Lower leg skin (tissue), 3 donors: Measurements from ENCODE around the gene CFAP74.

Experiments
- POLR2A ChIP-seq, 2 donors: fragments of 450-650 bp; IDR thresholded peaks; one replicate each; pipeline ENCODE4 v1.6.1; 2016 to 2017; ENCODE audit warnings: antibody characterized with exemption in 2 of 2, mild to moderate bottlenecking in 1 of 2, moderate library complexity in 1 of 2
- TF ChIP-seq, protein P1 (sequence below), 3 donors: fragments of 450-650 bp; IDR thresholded peaks; one replicate each; pipeline ENCODE4 v1.5.1; 2016; ENCODE audit warnings: antibody characterized with exemption in 3 of 3, mild to moderate bottlenecking in 3 of 3, moderate library complexity in 2 of 3

DNA sequence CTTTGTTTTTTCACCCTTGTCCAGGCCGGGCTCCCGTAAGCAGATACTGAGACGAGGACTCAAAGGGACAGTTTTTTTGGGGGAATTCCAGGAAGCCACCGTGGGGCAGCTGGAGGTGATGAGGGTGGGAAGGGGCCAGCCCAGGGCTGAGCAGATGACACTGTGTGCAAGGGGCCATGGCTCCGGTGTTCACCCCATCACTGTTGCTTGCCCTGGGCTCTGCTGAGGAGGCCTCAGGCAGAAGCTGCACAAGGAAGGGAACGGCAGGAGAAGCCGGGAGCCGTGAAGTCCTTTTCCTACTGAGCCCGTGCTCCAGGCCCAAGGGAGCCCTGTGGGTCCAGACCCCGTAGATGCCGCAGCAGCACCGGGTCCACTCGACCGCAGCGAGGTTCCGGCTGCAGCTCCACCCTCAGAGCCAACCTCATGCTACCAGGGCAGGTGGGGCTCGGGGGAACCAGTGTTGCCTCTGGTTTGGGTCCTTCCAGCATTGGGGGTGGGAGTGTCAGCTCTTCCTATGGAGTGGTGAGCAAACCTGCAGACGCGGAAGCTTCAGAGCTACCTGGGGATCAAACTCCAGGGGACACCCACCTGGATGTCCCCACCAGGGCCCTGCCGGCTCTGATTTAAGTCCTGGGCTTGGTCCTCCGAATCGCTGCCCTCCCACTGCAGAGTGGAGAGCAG lies 92.8 kb downstream of the CFAP74 start:
- TF ChIP-seq, protein P1, sequence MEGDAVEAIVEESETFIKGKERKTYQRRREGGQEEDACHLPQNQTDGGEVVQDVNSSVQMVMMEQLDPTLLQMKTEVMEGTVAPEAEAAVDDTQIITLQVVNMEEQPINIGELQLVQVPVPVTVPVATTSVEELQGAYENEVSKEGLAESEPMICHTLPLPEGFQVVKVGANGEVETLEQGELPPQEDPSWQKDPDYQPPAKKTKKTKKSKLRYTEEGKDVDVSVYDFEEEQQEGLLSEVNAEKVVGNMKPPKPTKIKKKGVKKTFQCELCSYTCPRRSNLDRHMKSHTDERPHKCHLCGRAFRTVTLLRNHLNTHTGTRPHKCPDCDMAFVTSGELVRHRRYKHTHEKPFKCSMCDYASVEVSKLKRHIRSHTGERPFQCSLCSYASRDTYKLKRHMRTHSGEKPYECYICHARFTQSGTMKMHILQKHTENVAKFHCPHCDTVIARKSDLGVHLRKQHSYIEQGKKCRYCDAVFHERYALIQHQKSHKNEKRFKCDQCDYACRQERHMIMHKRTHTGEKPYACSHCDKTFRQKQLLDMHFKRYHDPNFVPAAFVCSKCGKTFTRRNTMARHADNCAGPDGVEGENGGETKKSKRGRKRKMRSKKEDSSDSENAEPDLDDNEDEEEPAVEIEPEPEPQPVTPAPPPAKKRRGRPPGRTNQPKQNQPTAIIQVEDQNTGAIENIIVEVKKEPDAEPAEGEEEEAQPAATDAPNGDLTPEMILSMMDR (IDR thresholded peaks at IDR 0.05) = no peak
- no peak for TF ChIP-seq POLR2A (IDR thresholded peaks at IDR 0.05)
